HCT116 (cell line): ENCODE data around the gene ATG14. TPM values are rescaled to one million over a fixed set of nuclear protein-coding genes. Genes with fewer than 3 reads are reported as not detected.

Experiments used
- ATAC-seq: fragments of 200-7000 bp; cut with Tn5 transposase; 2 replicates; pipeline ENCODE4 v1.9.1; 2020; ENCODE audit warnings: mild to moderate bottlenecking, moderate library complexity
- BruUV-seq: library from RNA; stranded (reverse); fragments of 400-500 nt; replicated peaks from 2 replicates; lab custom pipeline; 2021; lab: Mats Ljungman, UMichigan
- CTCF ChIA-PET: fragments of 300-600 bp; sonication (Branson Sonifier 250); formaldehyde crosslinking; loops from one replicate; lab custom pipeline; 2021; ENCODE audit warnings: antibody characterized with exemption; lab: Charles Lee
- POLR2A ChIA-PET: fragments of 300-600, 350-600 bp; sonication (Branson Sonifier 250); formaldehyde crosslinking; loops from one replicate; lab custom pipeline; 2021; ENCODE audit warnings: antibody characterized with exemption; lab: Charles Lee
- RAD21 ChIA-PET, 2 experiments: fragments of 300-600 bp; sonication (Branson Sonifier 250); formaldehyde crosslinking; loops; one replicate each; lab custom pipeline; 2023; ENCODE audit warnings: low total read pairs in 2 of 2; ENCODE audit not compliant: uncharacterized antibody in 2 of 2, unreplicated experiment in 2 of 2, low non-redundant PET in 1 of 2; lab: Charles Lee
- DNase-seq: peaks from one replicate; pipeline ENCODE4 v3.0.0-alpha.2; 2010; ENCODE audit warnings: low read depth, low spot score
- H2AFZ ChIP-seq: fragments of 200-600 bp; shearing (Covaris generic), sonication (generic); 2 replicates; pipeline ENCODE4 v1.6.1; 2017; ENCODE audit warnings: low read depth, mixed run types, mixed read lengths, antibody characterized with exemption, low read length; ENCODE audit not compliant: poor library complexity, severe bottlenecking
- H3K27ac ChIP-seq: 2 replicates; pipeline ENCODE4 v1.5.1; 2012; ENCODE audit warnings: low read depth, low read length
- H3K27me3 ChIP-seq: fragments of 200-600 bp; sonication (generic); 2 replicates; pipeline ENCODE4 v1.6.1; 2016; ENCODE audit warnings: mixed run types, low read length, mixed read lengths; ENCODE audit not compliant: insufficient read depth
- H3K36me3 ChIP-seq, 2 experiments: fragments of 200-500 bp in 1 of 2; fragments of 200-600 bp in 1 of 2; sonication (Bioruptor generic) in 1 of 2; sonication (generic) in 1 of 2; 2 replicates each; pipeline versions ENCODE4 v1.5.1 to v1.6.1; 2014 to 2016; ENCODE audit warnings: low read length in 2 of 2, inconsistent platforms in 1 of 2, mixed read lengths in 1 of 2, mixed run types in 1 of 2; ENCODE audit not compliant: insufficient read depth in 2 of 2, control insufficient read depth in 1 of 2
- H3K4me1 ChIP-seq, 2 experiments: fragments of 200-600 bp in 1 of 2; sonication (generic) in 1 of 2; 2 replicates each; pipeline versions ENCODE4 v1.5.1 to v1.6.1; 2012 to 2017; ENCODE audit warnings: low read length in 2 of 2, inconsistent platforms in 1 of 2, mild to moderate bottlenecking in 1 of 2, mixed read lengths in 1 of 2, mixed run types in 1 of 2, moderate library complexity in 1 of 2; ENCODE audit not compliant: insufficient read depth in 2 of 2, control insufficient read depth in 1 of 2
- H3K4me2 ChIP-seq: fragments of 200-600 bp; sonication (generic); 2 replicates; pipeline ENCODE4 v1.6.1; 2017; ENCODE audit warnings: mixed run types, low read length, mixed read lengths
- H3K4me3 ChIP-seq, 2 experiments: fragments of 200-600 bp in 1 of 2; sonication (generic) in 1 of 2; replicated peaks in 1 of 2; 2 replicates each; pipeline ENCODE4 v1.5.1; 2011 to 2016; ENCODE audit warnings: low read length in 2 of 2, control low read depth in 1 of 2, low read depth in 1 of 2, mild to moderate bottlenecking in 1 of 2, mixed read lengths in 1 of 2, mixed run types in 1 of 2
- H3K79me2 ChIP-seq: fragments of 200-600 bp; sonication (generic); 2 replicates; pipeline ENCODE4 v1.6.1; 2017; ENCODE audit warnings: mild to moderate bottlenecking, mixed run types, low read length, moderate library complexity, mixed read lengths; ENCODE audit not compliant: insufficient read depth
- H3K9ac ChIP-seq: fragments of 200-600 bp; sonication (generic); 2 replicates; pipeline ENCODE4 v1.6.1; 2016; ENCODE audit warnings: low read length, mixed read lengths
- H3K9me2 ChIP-seq: fragments of 200-600 bp; sonication (generic), shearing (Covaris generic); 2 replicates; pipeline ENCODE4 v1.6.1; 2017; ENCODE audit warnings: mixed run types, mild to moderate bottlenecking, moderate library complexity; ENCODE audit not compliant: insufficient read depth
- H3K9me3 ChIP-seq, 2 experiments: fragments of 200-500 bp in 1 of 2; fragments of 200-600 bp in 1 of 2; sonication (Bioruptor generic) in 1 of 2; sonication (generic) in 1 of 2; 2 replicates each; pipeline ENCODE4 v1.6.1; 2014 to 2017; ENCODE audit warnings: low read length in 2 of 2, mixed read lengths in 2 of 2, inconsistent platforms in 1 of 2, low read depth in 1 of 2, mild to moderate bottlenecking in 1 of 2, mixed run types in 1 of 2, moderate library complexity in 1 of 2; ENCODE audit not compliant: control insufficient read depth in 1 of 2, insufficient read depth in 1 of 2
- H4K20me1 ChIP-seq: fragments of 200-600 bp; sonication (generic), shearing (Covaris generic); 2 replicates; pipeline ENCODE4 v1.6.1; 2017; ENCODE audit warnings: mixed run types, mild to moderate bottlenecking, moderate library complexity; ENCODE audit not compliant: insufficient read depth
- CEBPB ChIP-seq: IDR thresholded peaks from 2 replicates; pipeline ENCODE4 v1.6.1; 2012; ENCODE audit warnings: low read depth
- CTCF ChIP-seq, 3 experiments: fragments of 200-600 bp in 1 of 3; sonication (generic) in 1 of 3; IDR thresholded peaks in 2 of 3; conservative IDR thresholded peaks in 1 of 3; 2 replicates each; pipeline ENCODE4 v1.5.1; 2012 to 2017; ENCODE audit warnings: low read depth in 2 of 3, low read length in 2 of 3, antibody characterized with exemption in 1 of 3, borderline replicate concordance in 1 of 3, control low read depth in 1 of 3, mild to moderate bottlenecking in 1 of 3, mixed read lengths in 1 of 3, mixed run types in 1 of 3, moderate library complexity in 1 of 3; ENCODE audit not compliant: insufficient read depth in 1 of 3
- EZH2phosphoT487 ChIP-seq: fragments of 200-600 bp; IDR thresholded peaks from 2 replicates; pipeline ENCODE4 v1.6.1; 2018; ENCODE audit warnings: antibody characterized with exemption, borderline replicate concordance
- FOSL1 ChIP-seq: IDR thresholded peaks from 2 replicates; pipeline ENCODE4 v1.6.1; 2012; ENCODE audit warnings: low read depth
- POLR2AphosphoS5 ChIP-seq: IDR thresholded peaks from 2 replicates; pipeline ENCODE4 v1.6.1; 2011; ENCODE audit warnings: mild to moderate bottlenecking, low read depth, low read length, moderate library complexity
- RAD21 ChIP-seq: IDR thresholded peaks from 2 replicates; pipeline ENCODE4 v1.6.1; 2012; ENCODE audit warnings: low read depth, mild to moderate bottlenecking
- SP1 ChIP-seq: IDR thresholded peaks from 2 replicates; pipeline ENCODE4 v1.6.1; 2012; ENCODE audit warnings: low read depth
- SRF ChIP-seq: IDR thresholded peaks from 2 replicates; pipeline ENCODE4 v1.6.1; 2012; ENCODE audit warnings: low read depth
- YY1 ChIP-seq: IDR thresholded peaks from 2 replicates; pipeline ENCODE4 v1.6.1; 2011; ENCODE audit warnings: low read length, low read depth, moderate library complexity, mild to moderate bottlenecking; ENCODE audit not compliant: insufficient replicate concordance; ENCODE audit errors: extremely low read depth
- ZNF274 ChIP-seq: fragments of 200-500 bp; sonication (Bioruptor generic); IDR thresholded peaks from 2 replicates; pipeline ENCODE4 v1.6.1; 2014; ENCODE audit warnings: mild to moderate bottlenecking, low read depth, low read length, inconsistent platforms
- intact Hi-C: fragments of 100-400 bp; cut with micrococcal nuclease; formaldehyde crosslinking; loops from 2 replicates; pipeline ENCODE4 v1.10.0; 2022
- total RNA-seq: library from RNA; stranded (reverse); gene quantifications from one replicate; pipeline ENCODE4 v1.2.1, GENCODE V29; 2021; ENCODE audit not compliant: unreplicated experiment
- TF ChIP-seq, protein P1 (sequence below): IDR thresholded peaks from 2 replicates; pipeline ENCODE4 v1.6.1; 2012

Gene ATG14
- total RNA-seq, 1 experiment from 2014 or later, result 9.9 TPM

GRCh38 chr14:55355922-55356321 lies 55.7 kb downstream of the ATG14 start:
- H3K9me3 ChIP-seq, result no peaks in the 10 kb centered on the region
- H3K4me2 ChIP-seq, result no peak overlapping the region
- POLR2A ChIA-PET, result no interaction called here
- RAD21 ChIA-PET, result no interaction called here
- H3K27ac ChIP-seq, result no peak overlapping the region
- H3K9me2 ChIP-seq, result no peaks in the 10 kb centered on the region
- no peak overlapping the region for H3K9ac ChIP-seq
- intact Hi-C loops, result loop anchor here (2.0 to 10.0 kb wide), 2 partner anchors 143 to 271 kb away; no protein-coding TSS in a partner anchor
- no peaks in the 10 kb centered on the region for H4K20me1 ChIP-seq
- no peak for ATAC-seq
- H3K79me2 ChIP-seq, result no peaks in the 10 kb centered on the region
- H3K4me3 ChIP-seq, result no peak overlapping the region
- no TSS peak for BruUV-seq
- peaks cover 11 to 18% of the 10 kb centered on the region in 2 experiments; a peak in 3 of 4 replicates for H3K36me3 ChIP-seq
- no peak overlapping the region for H2AFZ ChIP-seq
- no peak for TF ChIP-seq POLR2AphosphoS5
- no peak for TF ChIP-seq SRF
- no peak for TF ChIP-seq SP1
- TF ChIP-seq, protein P1, sequence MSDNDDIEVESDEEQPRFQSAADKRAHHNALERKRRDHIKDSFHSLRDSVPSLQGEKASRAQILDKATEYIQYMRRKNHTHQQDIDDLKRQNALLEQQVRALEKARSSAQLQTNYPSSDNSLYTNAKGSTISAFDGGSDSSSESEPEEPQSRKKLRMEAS, result no peak
- TF ChIP-seq RAD21, result no peak
- no peak for TF ChIP-seq CEBPB
- TF ChIP-seq YY1, result no peak
- no peak for TF ChIP-seq EZH2phosphoT487
- TF ChIP-seq, all 23 proteins: peak for 0
- no peak for DNase-seq
- H3K4me1 ChIP-seq, result peaks cover 0 to 11% of the 10 kb centered on the region in 2 experiments; a peak in 2 of 4 replicates
- CTCF ChIA-PET, result no interaction called here
- H3K27me3 ChIP-seq, result no peaks in the 10 kb centered on the region

GRCh38 chr14:55354500-55354899 lies 57.1 kb downstream of the ATG14 start:
- intact Hi-C loops, result loop anchor here (2.0 to 10.0 kb wide), 2 partner anchors 142 to 270 kb away; no protein-coding TSS in a partner anchor
- no peaks in the 10 kb centered on the region for H3K9me3 ChIP-seq
- H3K4me3 ChIP-seq, result no peak overlapping the region
- ChIA-PET POLR2A (no interaction called here), RAD21 (interaction anchor here in 1 of 2 experiments (1.8 kb wide), 1 partner anchor 141 kb away, joined by 4 read pairs; no protein-coding TSS in a partner anchor), CTCF (interaction anchor here (0.7 to 2.3 kb wide), 14 partner anchors 9 to 143 kb away, joined by 3 to 11 read pairs (median 4); partner anchors contain the start of gene FBXO34)
- H3K4me2 ChIP-seq, result no peak overlapping the region
- H3K27me3 ChIP-seq, result no peaks in the 10 kb centered on the region
- TF ChIP-seq ZNF274 (no peak), CTCF (IDR thresholded peaks at IDR 0.05 in 2 of 3, conservative IDR thresholded peaks at IDR 0.05 in 1 of 3; ENCODE audit: borderline replicate concordance in 1 of 3, insufficient read depth in 1 of 3, low read depth in 2 of 3, low read length in 2 of 3) (peak; percentile 63 to 73 (median 70); a peak in 5 of 6 replicates), RAD21 (peak; percentile 74), FOSL1 (no peak)
- BruUV-seq, result no TSS peak
- ATAC-seq (peak; percentile 88), DNase-seq (peak; percentile 26)
- no peaks in the 10 kb centered on the region for H3K79me2 ChIP-seq
- peaks cover 0 to 11% of the 10 kb centered on the region in 2 experiments; a peak in 2 of 4 replicates for H3K4me1 ChIP-seq
- H3K9me2 ChIP-seq, result no peaks in the 10 kb centered on the region
- H3K9ac ChIP-seq, result no peak overlapping the region
- H3K27ac ChIP-seq, result no peak overlapping the region
- no peak overlapping the region for H2AFZ ChIP-seq
- H4K20me1 ChIP-seq, result no peaks in the 10 kb centered on the region
- peaks cover 14 to 22% of the 10 kb centered on the region in 2 experiments; a peak in 3 of 4 replicates for H3K36me3 ChIP-seq
